IMR-90 (cell line): ENCODE data around the gene UCP2. TPM values are rescaled to one million over a fixed set of nuclear protein-coding genes. Genes with fewer than 3 reads are reported as not detected.

ENCODE experiments used
- ATAC-seq: fragments of 200-7000 bp; cut with Tn5 transposase; 2 replicates; pipeline ENCODE4 v1.9.1; 2020; ENCODE audit warnings: low read depth, mild to moderate bottlenecking, moderate library complexity
- BruUV-seq: library from RNA; stranded (reverse); fragments of 400-500 nt; replicated peaks from 2 replicates; lab custom pipeline; 2021; lab: Mats Ljungman, UMichigan
- CTCF ChIA-PET: fragments of 300-600 bp; formaldehyde crosslinking; extraction: SDS; loops from one replicate; lab custom pipeline; 2021; ENCODE audit warnings: antibody characterized with exemption; lab: Yijun Ruan, JAX
- POLR2A ChIA-PET: fragments of 300-600 bp; sonication (Branson Sonifier 250); formaldehyde crosslinking; loops from one replicate; lab custom pipeline; 2022; ENCODE audit warnings: antibody characterized with exemption; ENCODE audit not compliant: unreplicated experiment; lab: Charles Lee
- DNase-seq: peaks from one replicate; pipeline ENCODE4 v3.0.0; 2013
- H2AFZ ChIP-seq: replicated peaks from 2 replicates; pipeline ENCODE3; 2013; ENCODE audit warnings: low read length, mild to moderate bottlenecking; ENCODE audit not compliant: poor library complexity
- H2AK5ac ChIP-seq: 2 replicates; pipeline ENCODE4 v1.6.1; 2013; ENCODE audit warnings: low read depth, low read length, inconsistent platforms
- H2AK9ac ChIP-seq: replicated peaks from 2 replicates; pipeline ENCODE3; 2013; ENCODE audit warnings: mild to moderate bottlenecking, low read depth, low read length, moderate library complexity; ENCODE audit not compliant: poor library complexity
- H2BK120ac ChIP-seq: 2 replicates; pipeline ENCODE4 v1.6.1; 2013; ENCODE audit warnings: low read depth, low read length, inconsistent platforms
- H2BK15ac ChIP-seq: 3 replicates; pipeline ENCODE4 v1.6.1; 2013; ENCODE audit warnings: low read depth, low read length, inconsistent platforms
- H2BK20ac ChIP-seq: 2 replicates; pipeline ENCODE4 v1.6.1; 2013; ENCODE audit warnings: low read depth, mild to moderate bottlenecking, inconsistent platforms, low read length, moderate library complexity
- H2BK5ac ChIP-seq: 2 replicates; pipeline ENCODE4 v1.6.1; 2013; ENCODE audit warnings: mild to moderate bottlenecking, low read depth, low read length, inconsistent platforms; ENCODE audit not compliant: poor library complexity, severe bottlenecking
- H3K14ac ChIP-seq: replicated peaks from 2 replicates; pipeline ENCODE4 v1.6.1; 2013; ENCODE audit warnings: low read depth, low read length, inconsistent platforms
- H3K18ac ChIP-seq: 2 replicates; pipeline ENCODE4 v1.6.1; 2013; ENCODE audit warnings: low read depth, low read length, control low read depth
- H3K23ac ChIP-seq: 2 replicates; pipeline ENCODE4 v1.6.1; 2013; ENCODE audit warnings: low read depth, low read length, inconsistent platforms
- H3K27ac ChIP-seq: 2 replicates; pipeline ENCODE4 v1.5.1; 2013; ENCODE audit warnings: mild to moderate bottlenecking, control low read depth, low read length; ENCODE audit not compliant: insufficient read depth
- H3K27me3 ChIP-seq: 2 replicates; pipeline ENCODE4 v1.6.1; 2013; ENCODE audit warnings: low read length; ENCODE audit not compliant: control insufficient read depth, insufficient read depth
- H3K36me3 ChIP-seq: 2 replicates; pipeline ENCODE4 v1.6.1; 2013; ENCODE audit warnings: low read length, mixed read lengths; ENCODE audit not compliant: control insufficient read depth, insufficient read depth
- H3K4ac ChIP-seq: 2 replicates; pipeline ENCODE4 v1.6.1; 2013; ENCODE audit warnings: low read depth, low read length, inconsistent platforms
- H3K4me1 ChIP-seq: 2 replicates; pipeline ENCODE4 v1.6.1; 2013; ENCODE audit warnings: low read length, mixed read lengths; ENCODE audit not compliant: control insufficient read depth, insufficient read depth
- H3K4me2 ChIP-seq: 2 replicates; pipeline ENCODE4 v1.6.1; 2013; ENCODE audit warnings: low read depth, mild to moderate bottlenecking, control low read depth, low read length, moderate library complexity
- H3K4me3 ChIP-seq: 2 replicates; pipeline ENCODE4 v1.5.1; 2013; ENCODE audit warnings: low read depth, mild to moderate bottlenecking, control low read depth, low read length, moderate library complexity; ENCODE audit not compliant: insufficient read depth
- H3K56ac ChIP-seq: 2 replicates; pipeline ENCODE4 v1.6.1; 2013; ENCODE audit warnings: low read length, inconsistent platforms; ENCODE audit not compliant: insufficient read depth; ENCODE audit errors: extremely low read depth
- H3K79me1 ChIP-seq, 2 experiments: 2 replicates each; pipeline ENCODE4 v1.6.1; 2013; ENCODE audit warnings: low read length in 2 of 2, inconsistent platforms in 1 of 2, low read depth in 1 of 2
- H3K9ac ChIP-seq: 2 replicates; pipeline ENCODE4 v1.6.1; 2013; ENCODE audit warnings: low read depth, low read length, control low read depth
- H3K9me1 ChIP-seq: 2 replicates; pipeline ENCODE4 v1.6.1; 2013; ENCODE audit warnings: low read length, inconsistent platforms; ENCODE audit not compliant: insufficient read depth
- H3K9me3 ChIP-seq: 2 replicates; pipeline ENCODE4 v1.6.1; 2013; ENCODE audit warnings: low read length; ENCODE audit not compliant: control insufficient read depth, insufficient read depth
- H4K20me1 ChIP-seq: 2 replicates; pipeline ENCODE4 v1.6.1; 2013; ENCODE audit warnings: low read length, inconsistent platforms; ENCODE audit not compliant: insufficient read depth
- H4K5ac ChIP-seq: 2 replicates; pipeline ENCODE4 v1.6.1; 2013; ENCODE audit warnings: mild to moderate bottlenecking, low read depth, low read length, control low read depth
- H4K8ac ChIP-seq, 2 experiments: 2 replicates each; pipeline ENCODE4 v1.6.1; 2013; ENCODE audit warnings: low read depth in 2 of 2, low read length in 2 of 2, control low read depth in 1 of 2, inconsistent platforms in 1 of 2
- H4K91ac ChIP-seq: 2 replicates; pipeline ENCODE4 v1.6.1; 2013; ENCODE audit warnings: low read depth, low read length, inconsistent platforms; ENCODE audit not compliant: insufficient read depth
- FOS ChIP-seq: fragments of 150-350 bp; IDR thresholded peaks from 2 replicates; pipeline ENCODE4 v1.6.1; 2016; ENCODE audit warnings: low read depth, low read length
- MAFK ChIP-seq: IDR thresholded peaks from 2 replicates; pipeline ENCODE4 v1.6.1; 2012; ENCODE audit warnings: low read depth, low read length, improper control_type of control experiment
- MXI1 ChIP-seq: IDR thresholded peaks from 2 replicates; pipeline ENCODE4 v1.6.1; 2012; ENCODE audit warnings: low read depth, mild to moderate bottlenecking, low read length, moderate library complexity, borderline replicate concordance
- RAD21 ChIP-seq: IDR thresholded peaks from 2 replicates; pipeline ENCODE4 v1.6.1; 2012; ENCODE audit warnings: low read length, improper control_type of control experiment
- WGBS, 2 experiments: methylation state at CpG; one replicate each; pipeline versions ENCODE4 v1.1.5 to v1.1.7; 2013; ENCODE audit warnings: missing lambda C conversion rate in 2 of 2; ENCODE audit not compliant: insufficient read length in 1 of 2; ENCODE audit errors: extremely low coverage in 2 of 2; 5-methylcytosine and 5-hydroxymethylcytosine counted together
- dilution Hi-C: fragments of 300-500 bp; cut with HindIII; formaldehyde crosslinking; loops from one replicate; pipeline ENCODE4 v1.14.3; 2018; ENCODE audit warnings: low sequenced_read_pairs; ENCODE audit not compliant: unreplicated experiment
- in situ Hi-C: fragments of 300-500 bp; cut with MboI; formaldehyde crosslinking; loops from 3 replicates; pipeline ENCODE4 v1.14.3; 2019; ENCODE audit warnings: low sequenced_read_pairs, inconsistent platforms, mixed read lengths
- intact Hi-C: fragments of 100-400 bp; cut with micrococcal nuclease; formaldehyde crosslinking; loops from 2 replicates; pipeline ENCODE4 v1.10.0; 2022
- polyA plus RNA-seq, 3 experiments: library from polyadenylated mRNA; depleted of rRNA; stranded (reverse); fragments of >200 nt; gene quantifications; 2 replicates each; pipeline ENCODE4 v1.2.3, GENCODE V29; 2012; ENCODE audit warnings: low replicate concordance in 1 of 3
- total RNA-seq: library from RNA; depleted of rRNA; stranded (reverse); fragments of >200 nt; gene quantifications from 2 replicates; pipeline ENCODE4 v1.2.3, GENCODE V29; 2012

UCP2 gene
- total and polyA plus RNA-seq, 2 of the 4 experiments (the other 2 are of a cell fraction), result 2.0 to 11.9 TPM

DNA sequence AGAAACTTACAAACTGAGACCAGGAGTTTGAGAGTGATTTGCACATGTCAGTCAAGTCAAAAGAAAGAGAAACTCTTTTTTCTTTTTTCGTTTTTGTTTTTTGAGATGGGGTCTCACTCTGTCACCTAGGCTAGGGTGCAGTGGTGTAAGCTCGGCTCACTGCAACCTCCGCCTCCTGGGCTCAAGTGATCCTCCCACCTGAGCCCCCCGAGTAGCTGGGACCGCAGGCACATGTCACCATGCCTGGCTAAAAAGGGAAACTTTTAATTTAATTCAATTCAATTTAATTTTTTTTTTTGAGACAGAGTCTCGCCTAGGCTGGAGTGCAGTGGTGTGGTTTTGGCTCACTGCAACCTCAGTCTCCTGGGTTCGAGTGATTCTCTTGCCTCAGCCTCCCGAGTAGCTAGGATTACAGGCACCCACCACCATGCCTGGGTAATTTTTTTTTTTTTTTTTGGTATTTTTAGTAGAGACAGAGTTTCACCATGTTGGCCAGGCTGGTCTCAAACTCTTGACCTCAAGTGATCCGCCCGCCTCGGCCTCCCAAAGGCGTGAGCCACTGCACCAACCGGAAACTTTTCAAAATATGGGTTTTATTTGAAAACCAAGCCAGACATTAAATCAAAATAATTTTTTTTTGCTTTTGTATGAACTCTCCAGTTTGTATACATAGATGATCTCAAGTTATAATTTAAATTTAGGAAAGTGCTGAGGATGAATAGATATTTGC, 16.4 kb upstream of the UCP2 start:
- POLR2A ChIA-PET, result no interaction called here

More for the DNA sequence above, 16.4 kb upstream of the UCP2 start:
- Histone ChIP-seq H4K91ac (no peak overlapping the region), H4K5ac (no peak overlapping the region), H3K9me3 (no peaks in the 10 kb centered on the region), H4K8ac (no peak overlapping the region), H3K4ac (no peak overlapping the region), H2AK5ac (no peak overlapping the region), H4K20me1 (no peaks in the 10 kb centered on the region), H3K4me2 (no peak overlapping the region), H3K27me3 (no peaks in the 10 kb centered on the region), H3K56ac (no peak overlapping the region), H3K23ac (no peak overlapping the region), H3K9ac (no peak overlapping the region), H2BK5ac (no peak overlapping the region), H2AK9ac (no peak overlapping the region), H3K14ac (no peak overlapping the region), H2BK20ac (no peak overlapping the region), H2AFZ (no peak overlapping the region), H3K36me3 (peaks cover 3% of the 10 kb centered on the region; the same call in 1 of the 2 replicates), H3K9me1 (0 out of 2 replicates have a peak, but pooled peaks cover 4% of the 10 kb centered on the region), H3K18ac (no peak overlapping the region), H2BK15ac (no peak overlapping the region), H2BK120ac (no peak overlapping the region), H3K4me3 (no peak overlapping the region), H3K27ac (no peak overlapping the region), H3K79me1 (no peaks in the 10 kb centered on the region), H3K4me1 (no peaks in the 10 kb centered on the region)
- ATAC-seq (no peak), DNase-seq (no peak)
- in situ Hi-C loops, result no loop called here
- TF ChIP-seq MXI1 (no peak), MAFK (no peak), RAD21 (no peak), FOS (no peak)
- BruUV-seq, result no TSS peak
- dilution Hi-C loops, result no loop called here
- intact Hi-C loops, result no loop called here
- CTCF ChIA-PET, result no interaction called here
- no CpG with 5 or more reads among the region's 13 CpGs for WGBS, 2 experiments
